ENCODE results near the gene NXT1.

- no peak for TF ChIP-seq POLR2A (IDR thresholded peaks at IDR 0.05)
- TF ChIP-seq, protein P1, sequence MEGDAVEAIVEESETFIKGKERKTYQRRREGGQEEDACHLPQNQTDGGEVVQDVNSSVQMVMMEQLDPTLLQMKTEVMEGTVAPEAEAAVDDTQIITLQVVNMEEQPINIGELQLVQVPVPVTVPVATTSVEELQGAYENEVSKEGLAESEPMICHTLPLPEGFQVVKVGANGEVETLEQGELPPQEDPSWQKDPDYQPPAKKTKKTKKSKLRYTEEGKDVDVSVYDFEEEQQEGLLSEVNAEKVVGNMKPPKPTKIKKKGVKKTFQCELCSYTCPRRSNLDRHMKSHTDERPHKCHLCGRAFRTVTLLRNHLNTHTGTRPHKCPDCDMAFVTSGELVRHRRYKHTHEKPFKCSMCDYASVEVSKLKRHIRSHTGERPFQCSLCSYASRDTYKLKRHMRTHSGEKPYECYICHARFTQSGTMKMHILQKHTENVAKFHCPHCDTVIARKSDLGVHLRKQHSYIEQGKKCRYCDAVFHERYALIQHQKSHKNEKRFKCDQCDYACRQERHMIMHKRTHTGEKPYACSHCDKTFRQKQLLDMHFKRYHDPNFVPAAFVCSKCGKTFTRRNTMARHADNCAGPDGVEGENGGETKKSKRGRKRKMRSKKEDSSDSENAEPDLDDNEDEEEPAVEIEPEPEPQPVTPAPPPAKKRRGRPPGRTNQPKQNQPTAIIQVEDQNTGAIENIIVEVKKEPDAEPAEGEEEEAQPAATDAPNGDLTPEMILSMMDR (IDR thresholded peaks at IDR 0.05) = no peak
Observed at GRCh38 chr20:23387118-23387443, 36.5 kb downstream of the NXT1 start.
